GM18909 (cell line): ENCODE data around the gene WSCD1.

Experiments used
- ATAC-seq: cut with Tn5 transposase; IDR thresholded peaks from one replicate; pipeline ENCODE4 v1.9.1; 2021; ENCODE audit warnings: mild to moderate bottlenecking; ENCODE audit not compliant: unreplicated experiment, poor library complexity

WSCD1 gene

DNA sequence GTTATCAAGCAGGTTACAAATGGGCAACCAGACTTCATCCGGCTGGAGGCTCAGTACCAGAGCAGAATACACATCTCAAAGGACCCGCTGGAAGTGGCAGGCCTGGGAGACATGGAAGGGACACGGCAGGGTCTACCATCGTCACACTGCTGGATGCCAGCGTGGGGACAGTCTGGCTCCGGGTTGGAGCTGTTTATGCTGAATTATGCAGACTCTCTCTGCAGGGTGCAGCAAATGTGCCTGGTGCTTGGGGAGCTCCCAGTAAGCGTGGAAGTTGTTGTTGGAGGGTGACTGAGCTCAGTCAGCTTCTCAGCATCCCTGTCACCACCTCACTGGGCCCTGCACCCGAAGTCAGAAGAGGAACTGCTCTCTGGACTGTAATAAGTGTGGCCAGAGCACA, 12.2 kb downstream of the WSCD1 start:
- ATAC-seq = no peak

DNA sequence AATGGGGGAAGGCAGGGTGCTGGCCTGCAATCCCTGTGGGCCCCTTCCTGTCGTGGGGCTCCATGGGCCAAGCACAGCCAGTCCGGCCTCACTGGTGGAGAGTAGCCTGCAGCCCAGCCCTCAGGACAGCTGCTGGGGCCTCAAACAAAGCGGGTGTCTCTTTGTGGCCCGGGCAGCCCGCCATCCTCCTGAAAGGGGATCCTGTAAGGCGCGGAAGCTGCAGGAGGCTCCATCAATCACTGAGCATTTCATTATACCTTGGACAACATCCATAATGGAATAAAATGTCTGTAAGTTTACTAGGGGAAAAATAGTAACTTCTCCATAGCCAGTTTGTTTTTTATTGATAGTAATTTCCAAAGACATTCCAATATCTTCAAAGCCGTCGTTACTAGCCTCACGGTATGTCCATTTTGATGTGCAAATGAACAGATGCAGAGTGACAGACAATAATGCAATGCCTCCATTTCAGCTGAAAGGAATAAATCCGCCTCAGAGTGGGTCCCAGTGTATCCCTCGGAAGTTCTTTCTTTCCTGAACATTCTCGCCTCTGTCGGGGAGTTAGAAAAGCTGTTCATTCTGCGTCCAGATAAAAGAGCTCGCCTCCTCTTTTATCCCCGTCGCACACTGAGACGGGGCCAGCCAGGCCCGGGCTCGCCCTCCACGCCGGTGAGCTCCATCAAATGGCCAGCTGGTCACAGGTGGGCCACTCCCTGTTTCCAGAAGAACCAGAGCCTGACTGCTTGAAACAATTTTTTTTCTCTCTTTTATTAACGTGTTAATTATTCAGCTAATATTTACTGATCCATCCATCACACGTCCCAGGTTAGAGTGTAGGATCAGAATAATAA, 14.4 kb downstream of the WSCD1 start:
- no peak for ATAC-seq

DNA sequence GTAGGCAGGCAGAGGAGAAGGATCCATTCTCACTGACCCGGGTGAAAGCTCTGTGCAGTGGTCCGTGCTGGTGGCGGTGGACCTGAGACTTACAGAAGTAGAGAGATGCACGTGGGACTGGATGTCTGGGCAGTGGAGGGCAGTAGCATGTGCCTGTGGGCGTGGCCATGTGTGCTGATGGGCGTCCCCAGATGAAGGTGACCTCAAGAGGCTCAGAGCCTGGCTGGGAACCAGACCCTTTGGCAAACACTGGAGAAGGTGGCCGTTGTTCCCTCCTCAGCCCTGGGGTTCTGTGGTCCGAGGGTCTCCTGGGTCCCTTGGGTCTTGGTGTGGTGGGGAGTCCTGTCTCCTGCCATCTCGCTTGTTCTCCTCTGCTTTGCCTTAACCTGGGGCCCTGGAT, 15.6 kb downstream of the WSCD1 start:
- ATAC-seq = no peak

DNA sequence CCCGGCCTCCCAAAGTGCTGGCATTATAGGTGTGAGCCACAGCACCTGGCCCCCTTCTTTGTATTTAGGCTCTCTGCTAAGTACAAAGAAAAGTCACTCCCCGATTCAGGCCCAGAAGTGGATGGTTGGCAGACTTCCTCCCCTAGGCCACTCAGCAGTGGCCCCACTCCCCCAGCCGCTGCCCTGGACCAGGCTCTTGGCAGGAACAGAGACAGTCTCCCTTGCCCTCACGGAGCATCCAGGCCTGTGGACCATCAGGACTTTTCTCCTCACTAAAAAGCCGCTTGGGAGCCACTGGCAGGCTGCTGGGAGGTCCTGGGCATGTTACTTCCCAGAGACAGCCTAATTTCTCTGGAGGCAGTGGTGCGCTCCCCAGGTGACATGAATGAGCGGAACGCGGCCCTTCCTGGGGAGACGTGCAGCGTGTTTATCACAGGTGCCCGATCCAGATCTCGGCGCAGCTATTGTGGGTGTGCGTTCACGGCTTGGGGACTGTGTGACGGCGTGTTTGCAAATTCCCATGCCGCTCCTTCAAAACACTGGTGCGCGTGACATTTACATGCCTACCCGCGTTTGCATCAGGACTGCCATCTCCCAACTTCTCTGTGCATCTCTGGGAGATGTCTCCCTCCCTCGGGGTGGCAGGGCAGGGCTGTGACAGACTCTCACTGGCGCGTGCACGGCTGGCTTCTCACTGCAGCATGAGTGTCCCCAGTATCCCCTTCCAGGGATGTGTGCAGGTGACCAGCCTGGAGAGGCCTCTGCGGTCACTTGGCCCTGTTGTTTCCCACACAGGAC, 16.6 kb downstream of the WSCD1 start:
- ATAC-seq = no peak

DNA sequence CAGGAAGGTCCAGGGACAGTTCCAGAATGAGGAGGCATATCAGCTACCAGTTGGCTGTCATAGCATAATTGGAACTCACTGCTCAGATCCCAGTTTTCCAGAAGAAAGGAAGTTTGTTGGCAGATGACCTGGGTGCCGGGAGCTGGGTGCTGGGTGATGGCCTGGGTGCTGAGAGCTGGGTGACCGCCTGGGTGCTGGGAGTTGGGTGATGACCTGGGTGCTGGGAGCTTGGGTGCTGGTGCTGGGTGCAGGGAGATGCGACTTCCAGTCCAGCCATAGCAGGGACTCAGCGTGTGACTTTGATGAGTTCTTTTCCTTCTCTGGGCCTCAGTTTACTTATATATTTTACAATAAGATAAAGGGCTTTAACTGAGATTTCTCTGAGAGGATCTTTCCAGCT, 18.0 kb downstream of the WSCD1 start:
- ATAC-seq = no peak

DNA sequence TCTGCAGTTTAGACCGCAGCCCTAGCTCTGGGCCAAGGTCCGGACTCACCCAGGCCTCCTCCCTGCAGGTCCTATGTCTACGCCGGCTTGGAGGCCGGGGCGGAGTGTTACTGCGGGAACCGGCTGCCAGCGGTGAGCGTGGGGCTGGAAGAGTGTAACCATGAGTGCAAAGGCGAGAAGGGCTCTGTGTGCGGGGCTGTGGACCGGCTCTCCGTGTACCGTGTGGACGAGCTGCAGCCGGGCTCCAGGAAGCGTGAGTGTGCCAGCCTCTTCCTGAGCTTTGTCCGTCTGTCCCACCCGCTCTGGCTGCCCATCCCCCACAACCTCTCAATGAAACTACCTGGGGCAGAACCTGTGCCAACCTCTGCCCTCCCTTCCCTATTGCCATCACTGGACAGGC, 20.1 kb downstream of the WSCD1 start:
- no peak for ATAC-seq

DNA sequence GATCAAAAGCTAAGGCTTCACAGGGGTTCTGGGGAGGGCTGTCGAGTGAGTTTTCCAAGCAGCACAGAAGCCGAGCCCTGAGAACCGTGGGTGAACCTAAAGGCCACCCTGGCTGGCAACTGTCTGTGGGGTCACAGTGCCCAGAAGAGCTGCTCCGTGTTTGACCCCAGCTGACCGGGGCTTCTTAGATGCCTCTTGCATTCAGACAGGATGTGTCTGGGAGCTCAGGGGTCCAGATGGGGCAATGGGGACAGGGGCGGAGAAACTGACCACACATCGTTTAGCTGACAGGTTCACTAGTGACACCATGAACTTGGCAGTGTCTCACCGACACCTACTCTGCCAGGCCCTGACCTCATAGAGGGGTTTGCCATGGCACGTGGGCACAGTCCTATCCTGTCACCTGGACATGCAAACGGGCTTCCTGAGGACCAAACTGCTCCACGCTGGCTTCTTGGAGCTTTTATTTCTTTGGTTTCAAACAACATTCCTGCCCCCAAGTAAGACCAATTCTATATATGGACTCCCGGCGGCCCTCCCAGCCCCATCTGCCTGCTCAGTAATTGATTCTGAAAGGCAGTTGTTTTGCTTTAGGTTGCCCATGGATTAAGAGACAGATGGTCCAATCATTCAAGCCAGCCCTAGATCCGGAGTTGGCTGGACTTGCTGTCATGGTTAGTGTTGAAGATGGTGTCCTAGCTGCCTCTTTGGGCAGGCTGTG, 22.2 kb downstream of the WSCD1 start:
- ATAC-seq = no peak

DNA sequence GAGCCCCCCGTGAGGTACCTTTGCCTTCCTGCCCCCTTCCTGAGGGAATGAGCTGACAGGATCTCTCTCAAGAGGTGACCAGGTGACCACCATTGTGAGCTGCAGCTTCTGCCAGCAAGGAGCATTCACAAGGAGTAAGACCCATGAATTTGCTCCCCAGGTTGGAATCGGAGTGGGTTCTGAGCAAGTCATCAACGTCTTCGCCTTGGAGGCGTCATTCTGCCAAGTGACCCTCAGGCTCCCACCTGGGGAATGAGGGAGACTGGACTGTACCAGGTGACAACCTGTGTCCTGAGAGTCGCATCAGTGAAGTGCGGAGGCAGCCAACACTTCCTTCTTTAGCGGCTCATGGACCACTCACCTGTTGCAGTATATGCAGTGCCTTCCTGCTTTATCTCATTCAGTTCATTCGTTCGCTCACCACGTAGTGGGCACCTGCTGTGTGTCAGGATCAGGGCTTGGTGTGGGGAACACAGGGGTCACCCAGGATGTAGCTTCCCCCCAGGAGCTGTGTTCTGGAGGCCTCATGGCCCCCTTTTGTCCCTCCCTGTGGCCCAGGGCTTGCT, 22.8 kb downstream of the WSCD1 start:
- no peak for ATAC-seq

DNA sequence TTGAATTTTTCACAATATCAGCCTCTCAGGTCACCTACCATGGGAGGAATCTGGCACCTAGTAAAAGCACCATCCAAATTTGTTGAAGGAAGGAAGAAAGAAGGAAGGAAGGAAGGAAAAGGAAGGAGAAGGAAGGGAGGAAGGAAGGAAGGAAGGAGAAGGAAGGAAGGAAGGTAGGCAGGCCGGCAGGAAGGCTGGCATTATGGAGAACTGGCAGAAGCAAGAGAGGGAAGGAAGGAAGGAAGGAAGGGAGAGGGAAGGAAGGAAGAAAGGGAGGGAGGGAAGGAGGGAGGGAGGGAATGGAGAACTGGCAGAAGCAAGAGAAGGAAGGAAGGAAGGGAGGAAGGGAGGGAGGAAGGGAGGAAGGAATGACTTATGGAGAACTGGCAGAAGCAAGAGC, 24.3 kb downstream of the WSCD1 start:
- no peak for ATAC-seq

DNA sequence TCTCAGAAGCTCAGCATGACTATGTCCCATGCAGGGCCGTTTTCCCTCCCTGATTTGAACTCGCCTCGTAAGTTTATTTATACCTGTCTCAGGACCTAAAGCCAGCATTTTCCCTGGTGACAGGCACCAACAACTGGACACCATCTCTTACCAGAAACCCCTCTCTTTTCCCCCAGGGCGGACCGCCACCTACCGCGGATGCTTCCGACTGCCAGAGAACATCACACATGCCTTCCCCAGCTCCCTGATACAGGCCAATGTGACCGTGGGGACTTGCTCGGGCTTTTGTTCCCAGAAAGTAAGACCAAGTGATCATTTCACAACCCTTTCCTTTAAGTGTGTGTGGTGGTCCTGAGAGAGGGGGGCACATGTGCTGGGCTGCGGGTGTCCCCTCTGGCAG, 24.7 kb downstream of the WSCD1 start:
- no peak for ATAC-seq

DNA sequence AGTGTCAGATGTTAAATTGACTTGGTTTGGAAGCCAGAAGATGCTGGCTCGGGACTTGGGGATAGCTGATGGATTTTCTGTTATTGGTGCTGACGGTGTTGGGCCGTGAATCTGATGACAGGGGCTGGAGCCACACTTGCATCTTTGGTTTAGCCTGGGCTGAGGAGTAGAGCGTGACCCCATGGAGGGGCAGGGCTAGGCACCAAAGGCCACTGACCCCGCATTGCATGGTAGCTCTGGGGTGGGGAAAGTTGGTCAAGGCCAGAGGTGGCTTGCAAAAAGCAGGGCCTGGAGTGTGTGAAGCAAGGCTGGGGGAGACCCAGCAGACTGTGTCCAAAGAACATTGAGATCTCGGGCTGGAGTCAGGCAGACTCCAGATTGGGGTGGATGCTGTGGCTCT, 25.3 kb downstream of the WSCD1 start:
- ATAC-seq = no peak

DNA sequence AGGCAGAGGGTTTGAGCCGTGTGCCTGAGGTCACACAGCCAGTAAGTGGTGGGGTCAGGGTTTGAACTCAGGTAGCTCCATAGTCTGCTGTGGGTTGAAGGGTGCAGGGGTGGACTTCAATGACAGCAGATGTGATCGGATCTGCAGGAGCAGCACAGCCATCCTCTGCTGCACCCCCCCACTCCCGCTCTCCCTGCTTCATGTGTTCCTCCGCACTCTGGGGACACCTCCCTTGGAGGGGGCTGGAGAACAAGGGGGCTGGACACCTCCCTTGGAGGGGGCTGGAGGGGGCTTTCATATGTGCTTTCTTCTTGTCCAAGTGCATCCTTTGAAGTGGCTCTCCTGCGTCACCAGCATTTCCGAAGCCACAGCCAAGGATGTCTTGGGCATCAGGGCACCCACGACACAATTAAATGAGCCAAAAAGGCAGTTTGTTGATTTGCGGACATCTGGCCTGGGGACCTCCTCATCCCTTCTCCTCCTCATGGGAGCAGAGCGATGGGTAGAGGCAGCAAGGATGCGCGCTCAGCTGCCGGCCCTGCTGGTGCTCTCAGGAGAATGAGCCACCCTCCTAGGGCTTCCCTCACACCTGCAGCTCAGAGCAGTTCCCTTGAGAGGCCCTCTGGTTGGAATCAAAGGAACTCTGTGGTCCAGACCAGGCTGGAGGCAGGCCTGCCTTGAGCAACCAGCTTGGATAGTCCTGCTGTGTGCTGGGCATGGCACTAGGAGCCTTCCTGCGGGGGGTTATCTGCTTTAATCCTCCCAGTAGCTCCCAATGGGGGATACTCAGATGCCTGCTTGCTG, 26.2 kb downstream of the WSCD1 start:
- no peak for ATAC-seq

DNA sequence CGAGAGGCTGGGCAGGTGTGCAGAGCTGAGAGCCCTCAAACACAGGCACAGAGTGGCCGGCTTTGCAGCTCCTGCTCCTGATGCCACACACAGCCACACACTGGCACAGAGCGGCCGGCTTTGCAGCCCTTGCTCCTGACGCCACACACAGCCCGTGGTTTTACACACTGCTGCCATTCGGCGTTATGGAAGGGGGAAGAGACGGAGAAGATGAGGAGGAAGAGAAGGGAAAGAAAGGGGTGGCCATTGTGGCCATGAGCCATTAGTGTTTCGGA, 26.8 kb downstream of the WSCD1 start:
- no peak for ATAC-seq

DNA sequence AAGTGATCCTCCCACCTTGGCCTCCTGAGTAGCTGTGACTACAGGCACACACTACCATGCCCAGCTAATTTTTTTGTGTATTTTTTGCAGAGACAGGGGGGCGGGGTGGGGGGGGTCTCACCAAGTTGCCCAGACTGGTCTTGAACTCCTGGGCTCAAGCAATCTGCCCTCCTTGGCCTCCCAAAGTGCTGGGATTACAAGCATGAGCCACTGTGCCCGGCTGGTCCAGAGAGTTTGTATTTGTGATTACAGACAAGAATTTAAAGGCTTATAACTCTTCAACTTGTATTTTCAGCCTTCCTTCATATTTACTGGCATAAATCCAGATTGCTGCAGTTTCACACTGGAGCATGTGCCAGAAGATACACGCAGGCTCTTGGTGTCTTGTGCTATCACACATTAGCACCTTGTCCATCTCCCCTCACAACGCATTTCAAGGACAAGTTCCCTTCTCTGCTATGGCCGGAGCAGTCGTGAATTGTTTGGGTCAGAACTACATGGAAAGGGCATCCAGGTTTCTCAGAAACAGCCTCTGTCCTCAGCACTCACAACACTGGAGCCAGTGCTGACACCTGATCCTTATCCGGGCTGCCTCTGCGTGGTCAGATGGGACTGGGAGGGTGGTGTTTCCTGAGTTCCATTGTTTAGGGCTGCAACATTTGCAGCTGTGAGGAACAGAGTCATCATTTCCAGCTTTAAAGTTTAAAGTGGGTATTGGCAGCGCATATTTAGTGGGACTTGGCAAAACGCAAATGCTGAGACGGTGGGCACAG, 28.1 kb downstream of the WSCD1 start:
- no peak for ATAC-seq

DNA sequence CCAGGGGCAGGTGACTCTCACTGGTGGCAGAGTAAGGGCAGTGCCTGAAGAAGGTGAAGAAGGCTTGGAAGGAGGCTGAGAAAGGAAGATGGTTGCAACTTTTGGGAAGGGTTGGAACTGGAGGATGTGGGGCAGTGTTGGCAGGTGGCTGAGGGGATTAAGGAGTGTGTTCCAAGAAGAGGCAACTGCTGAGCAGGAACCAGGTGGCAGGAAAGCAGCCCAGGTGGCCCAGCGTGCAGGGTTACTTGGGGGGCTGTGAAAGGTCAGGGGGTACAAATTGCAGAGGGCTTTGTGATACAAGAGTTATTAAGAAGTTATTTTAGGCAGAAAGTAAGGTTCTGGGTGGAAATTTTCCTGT, 28.6 kb downstream of the WSCD1 start:
- ATAC-seq = no peak

DNA sequence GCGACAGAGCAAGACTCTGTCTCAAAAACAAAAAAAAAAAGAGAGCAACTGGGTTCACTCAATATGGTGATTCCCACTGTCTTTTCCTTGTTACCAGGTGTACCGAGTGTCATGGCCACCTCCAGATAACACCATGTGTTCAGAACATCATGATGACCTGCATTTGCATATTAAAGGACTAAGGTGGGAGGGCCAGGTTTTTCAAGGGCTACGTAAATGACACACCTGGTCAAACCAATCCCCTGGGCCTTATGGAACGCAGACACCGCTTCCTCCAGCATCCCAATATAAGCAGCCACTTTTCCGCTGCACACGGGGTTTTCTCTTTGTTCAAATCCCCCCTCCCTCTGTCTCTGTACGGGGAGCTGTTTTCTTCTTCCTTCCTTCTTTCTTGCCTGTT, 29.3 kb downstream of the WSCD1 start:
- no peak for ATAC-seq

DNA sequence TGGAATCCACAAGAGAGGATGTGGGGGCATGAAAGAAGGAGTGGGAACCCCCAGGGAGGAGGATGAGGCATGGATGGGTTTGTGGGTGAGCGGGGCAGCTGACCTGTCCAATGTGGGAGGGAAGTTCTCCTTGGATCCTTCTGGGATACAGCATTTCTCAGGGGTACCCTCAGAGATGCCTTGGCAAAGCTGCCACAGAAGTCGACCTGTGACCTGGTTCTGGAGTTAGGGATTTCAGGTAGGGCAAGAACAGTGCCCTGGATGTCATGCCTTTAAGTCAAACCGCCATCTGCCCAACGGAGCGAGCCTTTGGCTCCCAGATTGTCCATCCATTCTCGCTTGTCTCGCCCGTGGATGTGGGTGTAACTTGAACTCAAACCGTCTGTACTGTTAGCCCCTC, 30.0 kb downstream of the WSCD1 start:
- no peak for ATAC-seq

DNA sequence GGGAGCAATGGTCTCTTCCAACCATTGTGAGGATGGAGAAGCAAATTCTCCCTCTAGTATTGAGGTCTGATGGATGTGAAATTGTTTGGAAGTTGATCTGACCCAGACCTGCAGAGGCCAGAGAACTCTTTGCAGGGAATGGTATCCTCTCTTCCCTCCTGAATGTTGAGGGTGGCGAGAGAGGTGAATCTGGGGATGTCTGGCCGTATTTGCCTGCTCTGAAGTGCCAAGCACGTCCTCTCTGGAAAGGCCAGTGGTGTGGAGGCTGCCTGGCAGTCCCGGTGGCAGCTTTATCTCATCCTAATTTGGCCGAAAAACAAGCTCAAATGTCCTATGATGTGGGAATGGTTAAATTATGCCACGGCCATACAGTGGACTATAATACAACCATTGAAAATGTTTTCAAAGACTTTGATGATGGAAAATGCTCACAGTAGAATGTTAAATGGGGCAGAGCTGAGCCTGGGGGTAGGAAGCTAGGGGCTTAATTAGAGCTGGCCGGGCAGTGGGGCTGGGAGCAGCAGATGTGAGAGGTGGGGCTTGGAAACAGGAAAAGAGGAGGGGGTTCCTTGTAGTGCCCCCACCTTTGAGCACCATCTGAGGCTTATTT, 30.8 kb downstream of the WSCD1 start:
- ATAC-seq = no peak

DNA sequence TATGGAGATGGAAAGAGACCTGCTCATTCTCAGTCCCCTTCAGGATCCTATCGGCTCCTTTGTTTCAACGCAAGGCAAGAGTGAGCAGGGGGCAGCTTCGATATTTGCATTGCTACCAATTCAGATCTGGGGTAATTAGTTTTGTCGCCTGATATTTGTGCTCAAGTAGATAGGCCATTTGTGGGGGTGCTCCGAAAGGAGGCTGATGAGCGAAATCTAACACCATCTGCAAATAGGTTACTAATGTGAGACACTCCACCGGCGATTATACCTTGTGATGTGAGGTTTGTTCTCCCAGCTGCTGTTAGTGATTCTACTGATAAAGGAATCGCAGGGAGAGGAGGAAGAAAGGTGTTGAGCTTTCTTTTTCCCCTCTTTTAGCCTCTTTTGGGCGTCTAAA, 31.5 kb downstream of the WSCD1 start:
- no peak for ATAC-seq
